Measurements from ENCODE around the gene FZD10.

DNA sequence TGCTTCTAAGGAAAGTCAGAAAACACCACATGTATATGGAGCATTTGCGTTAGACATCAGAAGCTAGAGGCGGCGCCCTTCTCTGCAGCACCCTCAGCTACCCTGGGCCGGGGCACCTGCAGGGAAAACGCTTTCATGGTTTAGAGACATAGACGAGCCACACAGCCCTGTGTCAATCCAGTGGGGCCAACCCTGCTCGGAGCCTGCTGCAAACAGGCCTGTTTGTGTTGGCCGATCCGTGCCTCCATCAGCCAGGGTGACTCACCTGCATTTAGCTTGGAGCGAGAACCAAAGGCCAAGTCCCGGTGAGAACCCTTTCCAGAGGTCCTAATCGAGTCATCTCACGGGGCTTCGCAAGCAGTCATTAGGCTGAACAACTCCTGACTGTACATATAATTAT is 19.5 kb upstream of the FZD10 start:
- TF ChIP-seq CTCF (IDR thresholded peaks at IDR 0.05), result no peak
- TF ChIP-seq POLR2A (IDR thresholded peaks at IDR 0.05), result no peak

Data from right lobe of liver (tissue), 4 donors.